Stimulated activated CD8-positive, alpha-beta memory T cell treated with anti-CD3 and anti-CD28 coated beads, Interleukin-7, amount 100 ng/mL, for 1 hour (primary cell): ENCODE data around the gene TJP2.

Source experiments
- DNase-seq, 2 donors: peaks; one replicate each; pipeline ENCODE4 v3.0.0-alpha.2; 2020; ENCODE audit warnings: low read depth in 2 of 2

TJP2 gene

DNA sequence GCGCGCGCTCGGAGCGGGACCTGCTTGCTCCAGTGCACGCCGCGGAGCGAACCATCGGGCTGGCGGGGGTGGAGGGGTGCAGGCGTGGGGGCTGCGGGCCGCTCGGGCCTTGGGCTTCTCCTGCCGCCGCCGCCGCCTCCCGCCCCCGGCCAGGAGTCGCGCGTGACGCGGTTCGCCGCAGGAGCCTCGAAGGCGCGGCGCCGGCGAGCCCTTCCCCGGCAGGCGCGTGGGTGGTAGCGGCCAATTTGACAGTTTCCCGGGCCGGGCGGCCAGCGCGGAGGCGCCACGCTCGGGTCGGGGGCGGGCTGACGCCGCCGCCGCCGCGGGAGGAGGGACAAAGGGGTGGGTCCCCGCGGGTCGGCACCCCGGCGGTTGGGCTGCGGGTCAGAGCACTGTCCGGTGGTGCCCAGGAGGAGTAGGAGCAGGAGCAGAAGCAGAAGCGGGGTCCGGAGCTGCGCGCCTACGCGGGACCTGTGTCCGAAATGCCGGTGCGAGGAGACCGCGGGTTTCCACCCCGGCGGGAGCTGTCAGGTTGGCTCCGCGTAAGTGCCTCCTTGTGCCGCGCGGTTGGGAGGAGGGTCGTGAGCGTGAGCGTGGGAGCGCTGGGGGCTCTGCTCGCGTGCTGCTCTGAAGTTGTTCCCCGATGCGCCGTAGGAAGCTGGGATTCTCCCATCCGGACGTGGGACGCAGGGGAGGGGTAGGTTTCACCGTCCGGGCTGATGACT is at the start of gene TJP2:
TSS of gene TJP2 (plus strand) at position 387 of the 725 bp plus-strand sequence. CDS start at position 483, 96 bp downstream.
- peak in 1 of 2 donors; percentile 1 for DNase-seq

DNA sequence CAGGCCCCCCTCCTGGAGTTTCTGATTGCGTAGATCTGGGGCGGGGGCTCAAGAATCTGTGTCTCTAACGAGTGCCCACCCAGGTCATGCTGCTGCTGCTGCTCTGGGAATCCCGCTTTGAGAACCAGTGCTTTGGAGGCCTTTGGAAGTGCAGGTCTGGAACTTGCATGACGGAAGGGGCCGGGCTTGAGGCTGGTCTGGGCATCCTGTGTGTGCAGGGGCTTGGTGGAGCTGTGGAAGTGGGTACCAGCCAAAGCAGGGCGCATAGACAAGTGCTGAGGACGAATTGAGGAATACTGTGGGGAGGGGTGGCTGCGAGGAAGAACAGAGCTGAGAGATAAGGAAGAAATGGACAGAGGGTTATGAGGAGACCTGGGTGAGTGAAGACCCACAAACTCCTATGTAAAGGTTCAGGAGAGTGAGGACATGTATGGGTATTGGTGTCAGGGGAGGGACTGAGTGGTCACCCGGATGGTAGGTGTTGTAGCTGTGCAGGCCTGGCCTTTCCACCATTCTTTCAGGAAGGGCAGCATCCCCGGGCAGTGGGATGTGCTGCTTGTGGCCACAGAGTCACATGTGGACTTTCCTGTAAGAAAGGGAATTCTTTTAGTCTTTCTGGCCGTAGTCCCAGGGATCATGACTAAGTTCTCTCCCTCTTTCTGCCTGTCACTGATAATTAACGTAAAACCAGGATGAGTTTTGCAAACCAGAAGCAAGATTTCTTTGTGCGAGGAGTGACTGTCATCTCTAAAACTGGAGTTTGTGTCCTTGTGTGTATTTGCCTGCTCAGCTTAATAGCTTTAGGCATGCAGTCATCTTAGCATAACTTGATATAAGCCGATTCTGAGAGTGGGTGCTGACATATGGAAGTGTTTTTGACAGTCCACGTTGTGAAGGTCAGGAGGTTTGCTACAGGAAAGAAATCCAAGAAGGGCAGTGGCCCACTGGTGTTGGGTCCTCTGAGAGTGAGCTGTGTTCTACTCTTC is 43.3 kb upstream of the TJP2 start:
- no peak for DNase-seq

DNA sequence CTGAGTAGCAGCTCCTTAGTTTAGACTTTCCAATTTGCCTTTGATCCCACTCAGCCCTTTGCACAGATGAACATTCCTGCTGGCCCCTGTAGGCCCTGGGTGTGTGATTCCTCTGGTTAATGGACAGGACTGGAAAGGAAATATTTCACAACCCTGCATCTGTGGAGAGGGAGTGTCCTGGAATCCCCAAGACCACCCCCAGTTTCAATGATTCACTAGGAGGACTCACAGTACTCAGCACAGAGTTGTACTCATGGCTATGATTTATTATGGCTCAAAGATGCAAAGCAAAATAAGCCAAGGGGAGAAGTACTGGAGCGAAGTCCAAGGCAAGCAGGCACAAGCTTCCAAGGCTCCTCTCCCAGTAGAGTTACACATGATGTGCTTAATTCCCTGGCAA is 42.4 kb upstream of the TJP2 start:
- DNase-seq, result no peak

DNA sequence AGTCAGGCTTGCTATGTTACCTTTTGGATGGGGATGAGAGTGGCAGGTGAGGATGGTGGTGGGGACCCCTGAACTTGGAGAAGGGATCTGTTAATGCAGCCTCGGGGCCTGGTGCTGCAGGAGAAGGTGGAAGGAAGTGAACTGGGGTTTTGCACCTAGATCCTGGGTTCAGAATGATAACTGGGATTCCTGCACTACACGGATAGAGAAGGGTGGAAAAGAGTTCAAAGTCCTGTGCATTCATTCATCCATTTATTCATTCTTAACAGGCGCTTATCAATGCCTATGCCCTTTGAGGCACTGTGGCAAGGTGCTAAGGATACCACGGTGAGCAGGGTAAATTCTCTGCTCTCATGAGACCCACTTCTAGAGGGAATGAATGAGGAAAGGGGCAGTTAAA is 41.7 kb upstream of the TJP2 start:
- no peak for DNase-seq

DNA sequence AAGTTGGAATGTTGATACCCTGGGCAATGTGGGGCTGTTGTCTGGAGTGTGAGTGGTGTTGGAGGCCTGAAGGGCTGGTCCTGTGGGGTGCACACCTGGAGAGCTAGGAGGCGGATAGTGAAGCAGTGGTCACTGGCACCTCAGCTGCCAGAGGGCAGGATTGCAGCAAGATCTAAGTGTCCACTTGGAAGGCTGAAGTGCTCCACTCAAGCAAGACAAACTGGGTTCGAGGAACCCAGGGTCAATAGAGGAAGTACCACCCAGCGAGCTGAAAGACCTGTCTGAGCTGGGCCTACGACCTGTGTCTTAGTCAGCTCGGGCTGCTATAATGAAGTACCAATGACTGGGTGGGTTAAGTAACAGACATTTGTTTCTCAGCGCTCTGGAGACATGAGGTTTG is 39.7 kb upstream of the TJP2 start:
- DNase-seq, result no peak

DNA sequence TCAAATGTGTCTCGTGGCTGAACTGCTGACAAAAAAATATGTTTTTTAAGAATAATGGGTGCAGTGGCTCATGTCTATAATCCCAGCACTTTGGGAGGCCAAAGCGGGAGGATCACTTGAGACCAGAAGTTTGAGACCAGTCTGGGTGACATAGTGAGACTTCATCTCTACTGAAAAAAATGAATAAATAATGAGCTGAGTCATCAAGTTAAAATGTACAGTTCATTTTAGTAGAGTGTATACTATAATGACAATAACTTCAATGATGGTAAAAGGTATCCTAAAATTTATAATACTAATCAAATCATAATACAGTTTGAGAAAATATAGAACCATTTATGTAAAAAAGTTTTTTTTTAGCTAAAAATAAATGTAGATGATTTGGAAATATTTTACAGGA is 37.9 kb upstream of the TJP2 start:
- DNase-seq, result no peak

DNA sequence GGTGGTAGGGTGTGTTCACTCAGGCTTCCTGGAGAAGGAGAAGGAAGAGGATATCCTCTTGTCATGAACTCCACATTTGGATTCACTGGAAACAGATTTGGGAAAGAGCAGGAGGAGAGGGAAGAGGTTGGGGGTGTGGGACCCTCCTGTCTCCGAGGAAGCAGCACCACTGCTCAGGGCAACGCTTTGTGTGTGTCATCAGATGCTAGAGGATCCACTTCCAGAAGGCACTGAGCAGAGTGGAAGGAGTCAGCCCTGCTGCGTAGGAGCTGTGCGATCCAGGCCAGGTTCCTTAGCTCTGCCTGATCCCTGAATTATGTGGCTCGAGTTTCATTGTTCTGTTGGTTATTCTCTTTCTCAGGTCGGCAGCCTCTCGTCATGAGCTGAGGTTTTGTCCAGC is 37.3 kb upstream of the TJP2 start:
- DNase-seq, result no peak

DNA sequence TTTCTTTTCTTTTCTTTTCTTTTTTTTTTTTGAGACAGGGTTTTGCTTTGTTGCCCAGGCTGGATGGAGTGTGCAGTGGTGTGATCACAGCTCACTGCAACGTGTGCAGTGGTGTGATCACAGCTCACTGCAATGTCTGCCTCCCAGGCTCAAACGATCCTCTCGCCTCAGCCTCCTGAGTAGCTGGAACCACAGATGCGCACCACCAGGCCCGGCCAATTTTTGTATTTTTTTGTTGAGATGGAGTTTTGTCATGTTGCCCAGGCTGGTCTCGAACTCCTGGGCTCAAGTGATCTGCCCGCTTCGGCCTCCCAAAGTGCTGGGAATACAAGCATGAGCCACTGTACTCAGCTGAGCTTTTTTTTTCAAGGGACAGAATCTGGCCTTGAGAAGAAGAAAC is 36.8 kb upstream of the TJP2 start:
- DNase-seq, result no peak

DNA sequence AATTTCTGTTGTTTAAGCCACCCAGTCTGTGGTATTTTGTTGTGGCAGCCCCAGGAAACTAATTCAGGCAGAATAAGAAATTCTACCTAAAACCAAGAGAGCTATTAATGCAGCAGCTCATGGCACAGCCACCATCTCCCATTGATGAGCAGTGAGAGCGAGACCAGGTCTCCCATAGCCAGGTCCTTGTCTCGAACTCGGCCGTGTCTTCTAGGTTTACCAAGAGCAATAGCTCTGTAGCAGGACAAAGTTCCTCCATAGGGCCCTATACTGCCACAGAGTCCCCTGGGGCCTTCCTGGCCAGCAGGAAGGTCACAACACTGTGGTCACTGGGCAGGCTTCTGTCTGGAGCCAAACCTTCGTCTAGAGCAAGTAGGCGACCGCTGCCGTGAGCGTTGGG is 34.5 kb upstream of the TJP2 start:
- DNase-seq, result no peak

DNA sequence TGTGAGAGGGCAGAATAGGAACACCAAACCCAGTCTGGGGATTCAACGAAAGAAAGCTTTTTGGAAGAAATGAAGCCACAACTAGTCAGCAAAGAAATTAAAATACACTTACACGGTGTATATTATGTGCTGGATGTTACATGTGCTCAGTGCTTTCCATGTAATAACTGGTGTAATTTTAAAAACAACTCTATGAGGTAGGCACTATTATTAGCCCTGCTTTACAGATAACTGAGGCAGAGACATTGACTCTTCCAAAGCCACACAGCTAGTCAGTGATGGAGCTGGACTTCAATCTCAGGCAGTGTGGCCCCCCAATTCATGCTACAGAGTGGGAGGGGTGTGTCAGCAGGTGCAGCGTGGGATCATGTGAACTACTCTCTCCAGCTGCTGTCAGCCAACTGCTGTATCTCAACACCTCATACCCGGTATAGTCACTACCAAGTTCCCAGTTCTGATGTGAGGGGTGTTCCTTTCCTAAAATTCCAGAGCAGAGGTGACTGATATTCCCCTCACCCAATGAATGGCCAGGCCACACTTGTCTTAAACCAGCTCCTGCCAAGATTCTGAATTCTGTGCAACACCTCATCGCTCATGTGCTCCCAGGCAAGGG is 33.8 kb upstream of the TJP2 start:
- no peak for DNase-seq

DNA sequence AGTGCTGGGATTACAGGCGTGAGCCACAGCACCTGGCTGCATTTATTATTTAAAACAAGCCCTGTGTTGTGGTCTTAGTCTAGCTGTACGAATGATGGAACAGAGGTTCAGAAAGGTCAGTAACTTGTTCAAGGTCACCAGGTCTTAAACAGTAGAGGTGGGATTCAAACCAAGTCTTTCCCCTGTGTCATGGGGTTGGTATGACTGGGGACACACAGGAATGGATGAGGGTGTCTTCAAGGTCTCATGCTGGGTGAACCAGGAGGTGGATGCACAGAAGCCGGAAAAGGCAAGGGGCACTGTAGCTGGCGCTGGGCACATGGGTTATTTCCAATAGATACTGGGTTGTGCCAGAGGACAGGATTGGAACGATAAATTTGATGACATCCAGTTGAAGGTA is 32.2 kb upstream of the TJP2 start:
- DNase-seq, result no peak

DNA sequence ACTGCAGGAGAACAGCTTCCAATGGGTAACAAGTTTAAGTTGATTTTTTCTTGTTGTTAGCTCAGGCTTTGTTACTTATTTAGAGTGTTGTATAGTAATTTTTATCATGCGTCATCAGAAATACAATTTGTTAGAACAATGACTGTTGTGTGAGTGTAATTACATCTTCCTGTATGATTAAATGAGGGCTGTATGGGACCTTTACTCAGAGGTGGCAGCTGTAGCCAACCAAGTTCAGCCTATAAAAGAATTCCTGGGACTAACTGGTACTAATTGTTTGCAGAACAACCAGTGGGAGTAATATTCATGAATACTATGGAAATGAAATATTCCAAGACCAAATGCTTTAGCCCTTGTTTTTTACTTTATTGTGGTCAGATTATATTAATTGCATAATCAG is 30.8 kb upstream of the TJP2 start:
- no peak for DNase-seq

DNA sequence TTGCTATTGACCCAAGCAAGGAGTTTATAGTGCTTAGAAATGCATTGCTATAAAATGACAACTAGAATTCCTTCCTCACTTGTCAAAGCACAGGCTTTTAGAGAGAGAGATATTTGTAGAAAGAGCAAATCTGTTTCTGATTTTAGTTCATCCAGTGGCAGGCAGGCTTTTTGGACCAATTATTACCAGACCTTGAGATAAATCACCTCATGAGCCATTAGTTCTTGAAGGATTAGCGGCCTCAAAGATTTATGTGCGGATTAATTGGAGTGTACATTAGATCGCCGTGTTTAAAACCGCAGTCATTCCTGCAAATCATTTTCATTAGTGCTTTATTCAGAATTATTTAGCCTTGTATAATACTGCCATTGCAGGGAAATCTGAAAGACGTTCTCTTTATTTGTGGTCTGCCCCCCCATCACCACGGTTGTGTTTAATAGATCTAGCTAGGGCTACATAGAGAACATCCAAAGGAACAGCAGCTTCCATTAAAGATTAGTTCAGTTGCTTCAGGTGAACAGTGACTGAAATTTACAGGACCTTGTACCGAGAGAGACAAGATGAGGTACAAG is 28.8 kb upstream of the TJP2 start:
- DNase-seq, result no peak

DNA sequence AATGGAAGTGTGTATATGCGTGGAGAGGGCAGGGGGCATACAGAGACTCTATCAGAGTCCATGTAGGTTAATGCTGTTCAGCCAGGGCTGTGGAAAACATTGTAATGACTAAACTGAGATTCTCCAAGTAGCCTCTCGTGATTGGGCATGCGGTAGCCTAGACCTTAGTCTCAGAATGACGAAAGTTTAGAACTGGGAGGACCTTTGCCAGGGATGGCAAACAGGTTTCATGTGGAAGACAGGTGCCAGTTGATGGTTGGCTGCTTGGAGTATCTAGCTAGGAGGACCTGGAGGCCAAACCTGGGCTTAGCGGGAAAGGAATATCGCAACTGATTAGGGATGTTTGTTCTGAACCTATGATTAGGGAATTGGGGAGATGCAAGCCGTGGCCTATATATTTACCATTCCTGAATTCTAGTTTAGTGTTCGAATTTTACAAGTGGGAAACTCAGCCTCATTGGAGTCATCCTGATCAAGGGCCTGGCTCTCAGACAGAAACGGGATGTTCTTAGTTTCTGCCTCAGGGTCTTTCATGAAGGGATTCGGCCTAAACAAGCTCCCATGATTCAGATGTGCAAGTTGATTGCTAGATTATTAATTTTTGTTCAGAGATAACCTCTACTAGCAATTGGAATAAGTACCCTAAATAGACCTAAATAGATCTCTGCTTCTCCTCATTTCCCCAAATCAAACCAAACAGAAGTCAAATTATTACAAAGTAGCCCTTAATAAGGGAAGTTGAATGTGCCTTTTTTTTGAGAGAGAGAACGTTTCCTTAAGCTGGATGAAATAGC is 26.8 kb upstream of the TJP2 start:
- DNase-seq, result no peak

DNA sequence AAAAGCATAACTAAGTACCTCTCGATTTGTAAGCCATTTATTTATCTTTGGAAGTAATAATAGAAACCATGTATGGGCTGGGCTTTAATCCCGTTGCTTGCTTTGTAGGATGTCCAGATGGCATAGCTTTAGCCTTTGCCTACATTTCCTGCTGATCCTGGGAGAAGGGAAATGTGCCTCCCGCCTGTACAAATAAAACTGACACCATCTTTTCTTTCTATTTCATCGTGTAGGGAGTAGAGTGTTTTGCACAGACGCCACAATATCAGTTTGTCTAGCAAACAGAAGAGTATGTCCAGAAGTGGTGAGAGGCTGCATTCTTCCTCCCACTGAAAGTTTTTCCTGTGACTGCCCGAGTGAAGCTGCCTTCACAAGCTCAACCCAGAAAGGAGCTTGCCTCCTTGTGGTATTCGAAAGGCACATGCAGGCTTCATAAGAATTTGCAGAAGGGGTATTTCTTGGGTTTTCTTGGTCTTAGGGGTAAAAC is 24.7 kb upstream of the TJP2 start:
- DNase-seq, result no peak

DNA sequence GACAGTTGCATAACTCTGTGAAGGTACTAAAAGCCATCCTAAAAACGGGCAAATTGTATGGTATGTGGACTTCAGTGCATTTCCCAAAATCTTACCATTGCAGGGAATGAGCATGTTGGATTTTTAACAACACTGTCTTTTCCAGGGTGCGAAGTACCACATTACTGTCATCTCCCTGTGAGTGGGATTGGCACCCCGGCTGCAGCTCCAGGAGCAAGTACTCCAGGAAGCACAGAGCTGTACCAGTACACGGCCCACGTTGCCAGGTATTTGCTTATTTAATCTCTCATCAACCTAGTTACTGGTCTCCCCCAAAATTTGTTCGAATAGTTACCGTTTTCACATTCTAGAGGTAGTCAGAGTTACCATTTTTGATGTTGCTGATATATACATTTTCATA is 22.6 kb upstream of the TJP2 start:
- no peak for DNase-seq

DNA sequence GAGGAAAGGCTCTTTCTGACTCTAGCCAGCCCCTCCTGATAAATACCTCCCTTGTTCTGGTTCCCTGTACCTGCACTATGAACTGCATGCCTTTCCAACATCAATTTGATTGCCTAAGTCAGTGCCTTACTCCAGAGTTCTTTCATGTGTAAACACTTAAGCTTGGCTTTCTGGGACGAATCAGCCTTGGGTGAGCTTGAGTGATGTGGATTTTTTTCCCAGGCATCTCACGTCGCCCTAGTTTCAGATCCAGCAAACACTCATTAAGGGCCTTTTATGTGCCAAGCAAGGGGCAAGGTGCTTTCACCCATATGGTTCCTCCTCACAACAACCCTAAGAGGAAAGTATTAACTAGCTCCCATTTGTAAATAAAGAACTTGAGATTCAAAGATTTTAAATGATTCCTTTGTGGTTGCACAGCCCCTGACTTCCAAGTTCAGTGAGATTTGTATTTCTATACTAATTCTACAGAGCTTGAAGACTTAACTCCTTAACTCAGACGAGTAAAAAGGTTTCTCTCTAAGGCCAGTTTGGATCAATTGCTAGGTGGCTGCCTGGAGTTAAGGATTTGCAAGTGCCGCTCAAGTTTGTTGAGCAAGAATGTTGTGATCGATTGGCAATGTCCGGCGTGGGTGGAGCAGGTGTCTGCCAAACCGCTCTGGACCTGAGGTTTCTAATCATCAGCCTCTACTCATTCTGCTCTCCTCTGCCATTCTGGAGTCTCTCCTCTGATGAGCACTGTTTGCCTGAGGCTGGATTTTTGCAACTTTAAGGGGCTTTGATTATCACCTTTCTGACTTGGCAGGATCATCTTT is 20.2 kb upstream of the TJP2 start:
- DNase-seq, result no peak

DNA sequence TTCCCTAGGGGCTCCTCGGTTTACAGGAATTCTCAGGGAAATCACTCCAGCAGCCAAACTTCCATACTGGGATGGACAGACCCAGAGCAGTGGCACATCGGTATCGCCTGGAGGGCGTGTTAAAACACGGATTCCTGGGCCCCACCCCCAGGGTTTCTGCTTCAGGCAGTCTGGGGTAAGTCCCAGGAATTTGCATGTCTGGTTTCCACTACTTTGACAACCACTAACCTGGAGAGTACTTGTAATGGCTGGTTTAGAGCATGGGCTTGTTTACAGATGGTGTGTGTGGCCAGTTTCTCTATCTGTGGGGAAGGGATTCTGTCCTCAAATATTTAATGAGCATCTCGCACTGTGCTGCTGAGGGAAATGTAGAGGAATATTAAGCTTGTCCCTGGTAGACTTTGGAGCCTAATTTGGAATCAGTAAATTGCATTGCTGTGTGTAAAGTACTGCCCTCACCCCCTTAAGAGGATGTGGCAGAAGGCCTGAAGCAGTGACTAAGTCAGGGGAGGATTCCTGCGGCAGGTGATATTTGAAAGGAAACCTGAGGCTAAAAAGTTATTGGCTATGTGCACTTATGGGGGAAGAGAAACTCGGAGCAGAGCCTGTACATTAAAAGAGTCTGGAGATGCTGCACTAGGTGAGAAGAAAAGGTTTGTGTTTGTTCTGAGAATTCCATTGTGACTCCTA is 18.6 kb upstream of the TJP2 start:
- no peak for DNase-seq

DNA sequence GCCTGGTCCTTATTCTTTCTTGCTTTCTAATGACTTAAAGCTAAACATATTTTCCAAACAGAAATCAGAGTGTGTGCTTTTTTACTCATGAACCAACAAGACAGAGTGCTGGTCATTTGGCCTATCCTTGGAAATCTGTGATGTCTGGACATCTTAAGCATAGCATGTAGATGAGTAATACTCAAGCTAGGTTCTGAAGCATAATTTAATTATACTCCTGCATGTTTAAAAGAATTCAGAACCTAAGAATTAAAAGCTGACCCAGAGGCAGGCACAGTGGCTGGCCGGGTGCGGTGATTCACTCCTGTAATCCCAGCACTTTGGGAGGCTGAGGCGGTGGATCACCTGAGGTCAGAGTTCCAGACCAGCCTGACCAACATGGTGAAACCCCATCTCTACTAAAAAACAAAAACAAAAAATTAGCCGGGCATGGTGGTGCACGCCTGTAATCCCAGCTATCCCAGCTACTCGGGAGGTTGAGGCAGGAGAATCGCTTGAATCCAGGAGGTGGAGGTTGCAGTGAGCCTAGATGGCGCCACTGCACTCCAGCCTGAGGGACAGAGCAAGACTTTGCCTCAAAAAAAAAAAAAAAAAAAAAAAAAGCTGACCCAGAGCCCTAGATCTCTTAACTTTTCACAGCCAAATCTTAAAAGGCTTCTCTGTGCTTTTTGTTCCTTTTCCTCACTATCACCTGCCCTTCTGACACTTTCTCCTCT is 16.2 kb upstream of the TJP2 start:
- no peak for DNase-seq
